ENCODE data around the gene EFNA1.
"Not testable (repeated sequence)": the region's sequence is repeated elsewhere in the genome, so short reads cannot be mapped to it uniquely, and the experiment has no call there.

- not testable (repeated sequence) for TF ChIP-seq CTCF (conservative IDR thresholded peaks at IDR 0.05); EZH2 (IDR thresholded peaks at IDR 0.05; ENCODE audit: low read depth)
Measured at GRCh38 chr1:155155996-155156643, 28.4 kb downstream of the EFNA1 start.

All from PC-9 (cell line).